Stimulated activated effector memory CD8-positive, alpha-beta T cell treated with anti-CD3 and anti-CD28 coated beads, Interleukin-12 subunit alpha, Interleukin-12 subunit beta, amount 100 ng/mL, for 72 hours (primary cell): Measurements from ENCODE around the gene POLA1.

Experiments
- ATAC-seq: fragments of 150-1000 bp; cut with Tn5 transposase; 2 replicates; pipeline ENCODE4 v1.10.0; 2021
- DNase-seq, 2 donors: peaks; one replicate each; pipeline ENCODE4 v3.0.0; 2021 to 2022; ENCODE audit warnings: low spot score in 2 of 2
- H3K27ac Mint-ChIP-seq: one replicate; pipeline ENCODE4 v1.8.0; 2022; ENCODE audit warnings: mild to moderate bottlenecking, mixed read lengths
- H3K36me3 Mint-ChIP-seq: one replicate; pipeline ENCODE4 v1.8.0; 2022; ENCODE audit warnings: mild to moderate bottlenecking, mixed read lengths
- H3K4me1 Mint-ChIP-seq: one replicate; pipeline ENCODE4 v1.8.0; 2022; ENCODE audit warnings: mixed read lengths
- H3K4me3 Mint-ChIP-seq: one replicate; pipeline ENCODE4 v1.8.0; 2022; ENCODE audit warnings: mild to moderate bottlenecking, mixed read lengths
- H3K9me3 Mint-ChIP-seq: one replicate; pipeline ENCODE4 v1.8.0; 2022; ENCODE audit warnings: mixed read lengths

POLA1 gene

GRCh38 chrX:24993879-24994278 is 300.2 kb downstream of the POLA1 start:
- no peaks in the 10 kb centered on the region for H3K9me3 Mint-ChIP-seq
- DNase-seq, result no peak
- no peak overlapping the region for H3K27ac Mint-ChIP-seq
- ATAC-seq, result no peak
- no peaks in the 10 kb centered on the region for H3K4me1 Mint-ChIP-seq
- no peak overlapping the region for H3K4me3 Mint-ChIP-seq
- peaks cover 6% of the 10 kb centered on the region for H3K36me3 Mint-ChIP-seq

DNA sequence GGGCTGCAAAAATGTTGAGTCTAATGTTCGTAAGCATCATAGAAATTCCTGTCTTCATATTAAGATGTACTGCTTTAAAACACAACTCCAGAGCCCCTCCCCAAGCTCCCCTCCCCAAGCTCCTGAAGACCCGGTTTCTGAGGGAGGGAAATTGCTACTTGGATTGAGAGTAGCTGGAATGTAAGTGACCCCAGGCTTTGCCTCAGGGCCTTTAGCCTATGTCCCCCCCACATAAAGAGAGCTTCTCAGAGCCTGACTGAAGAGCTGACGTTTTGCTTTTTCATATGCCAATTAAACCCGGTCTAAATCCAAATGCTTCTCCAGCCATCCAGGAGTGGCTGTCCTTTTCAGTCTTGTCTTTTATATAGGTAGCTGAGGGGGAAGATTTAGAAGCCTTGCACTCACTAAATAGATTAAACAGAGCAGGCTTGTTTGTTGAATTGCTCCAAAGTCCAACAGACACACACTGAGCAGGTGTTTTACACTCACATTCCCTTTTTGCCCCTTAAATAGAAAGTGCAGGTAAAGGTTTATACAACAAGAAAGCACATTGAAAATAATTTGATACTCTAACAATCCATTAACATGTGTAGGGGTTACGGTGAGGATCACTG is 302.5 kb downstream of the POLA1 start:
- no peak for DNase-seq
- no peak for ATAC-seq
- H3K27ac Mint-ChIP-seq, result no peak overlapping the region
- no peaks in the 10 kb centered on the region for H3K9me3 Mint-ChIP-seq
- no peaks in the 10 kb centered on the region for H3K4me1 Mint-ChIP-seq
- H3K36me3 Mint-ChIP-seq, result peaks cover 11% of the 10 kb centered on the region
- H3K4me3 Mint-ChIP-seq, result no peak overlapping the region

- Mint-ChIP-seq H3K36me3 (peaks cover 23% of the 10 kb centered on the region), H3K27ac (no peak overlapping the region), H3K9me3 (no peaks in the 10 kb centered on the region), H3K4me1 (peaks cover 12% of the 10 kb centered on the region), H3K4me3 (no peak overlapping the region)
- DNase-seq, result no peak
- ATAC-seq, result no peak
Observed at GRCh38 chrX:24999511-24999910, 305.8 kb downstream of the POLA1 start.

DNA sequence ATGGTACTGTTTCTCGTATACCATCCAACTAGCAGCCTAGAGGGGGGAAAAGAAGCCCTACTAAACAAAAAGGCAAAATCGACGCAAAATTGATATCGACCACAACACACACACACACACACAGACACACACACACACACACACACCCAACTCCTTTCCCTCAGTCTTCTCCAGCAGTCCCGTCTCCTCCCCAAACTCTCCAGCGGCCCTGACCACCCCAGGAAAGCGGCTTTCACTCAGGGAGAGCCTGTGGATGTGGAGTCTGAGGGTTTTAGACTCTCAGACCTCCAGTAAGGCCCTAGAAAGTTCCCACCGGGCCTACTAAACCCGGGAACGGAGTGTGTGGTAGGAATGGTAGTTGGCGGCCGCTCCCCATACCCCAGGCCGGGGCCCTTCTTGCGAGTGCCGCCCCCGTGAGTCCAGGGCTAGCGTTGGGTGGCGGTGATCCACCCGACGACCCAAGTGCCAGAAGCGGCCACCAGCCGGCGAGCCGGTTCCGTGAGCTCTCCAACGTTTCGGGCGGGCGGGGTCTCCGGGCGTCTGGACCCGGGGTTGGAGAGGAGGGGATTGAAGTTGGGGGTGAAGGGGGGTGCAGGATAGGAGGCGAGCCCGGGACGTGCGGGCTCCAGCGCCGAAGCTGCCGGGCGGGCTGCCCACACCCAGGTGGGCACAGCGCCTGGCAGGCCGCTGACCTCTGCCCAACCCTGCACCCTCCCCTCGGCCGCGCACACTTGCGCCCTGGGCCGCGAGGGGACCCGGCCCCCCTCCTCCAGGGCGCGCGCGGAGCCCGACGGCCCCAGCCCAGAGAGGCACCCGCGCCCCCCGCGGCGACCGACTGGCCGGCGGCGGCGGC is 308.3 kb downstream of the POLA1 start:
- Mint-ChIP-seq H3K4me3 (no peak overlapping the region), H3K4me1 (peaks cover 25% of the 10 kb centered on the region), H3K27ac (no peak overlapping the region), H3K9me3 (no peaks in the 10 kb centered on the region), H3K36me3 (peaks cover 16% of the 10 kb centered on the region)
- no peak for ATAC-seq
- DNase-seq, result no peak

- DNase-seq (no peak), ATAC-seq (no peak)
- H3K4me3 Mint-ChIP-seq, result peak overlapping the region; percentile 59
- H3K27ac Mint-ChIP-seq, result no peak overlapping the region
- H3K4me1 Mint-ChIP-seq, result peaks cover 25% of the 10 kb centered on the region
- peaks cover 16% of the 10 kb centered on the region for H3K36me3 Mint-ChIP-seq
- H3K9me3 Mint-ChIP-seq, result no peaks in the 10 kb centered on the region
Observed at GRCh38 chrX:25002661-25003020, 308.9 kb downstream of the POLA1 start.

- peaks cover 25% of the 10 kb centered on the region for H3K4me1 Mint-ChIP-seq
- H3K9me3 Mint-ChIP-seq, result no peaks in the 10 kb centered on the region
- H3K27ac Mint-ChIP-seq, result no peak overlapping the region
- peak overlapping the region; percentile 59 for H3K4me3 Mint-ChIP-seq
- no peak for ATAC-seq
- H3K36me3 Mint-ChIP-seq, result peaks cover 16% of the 10 kb centered on the region
- no peak for DNase-seq
Observed at GRCh38 chrX:25003066-25003849, 309.5 kb downstream of the POLA1 start.

DNA sequence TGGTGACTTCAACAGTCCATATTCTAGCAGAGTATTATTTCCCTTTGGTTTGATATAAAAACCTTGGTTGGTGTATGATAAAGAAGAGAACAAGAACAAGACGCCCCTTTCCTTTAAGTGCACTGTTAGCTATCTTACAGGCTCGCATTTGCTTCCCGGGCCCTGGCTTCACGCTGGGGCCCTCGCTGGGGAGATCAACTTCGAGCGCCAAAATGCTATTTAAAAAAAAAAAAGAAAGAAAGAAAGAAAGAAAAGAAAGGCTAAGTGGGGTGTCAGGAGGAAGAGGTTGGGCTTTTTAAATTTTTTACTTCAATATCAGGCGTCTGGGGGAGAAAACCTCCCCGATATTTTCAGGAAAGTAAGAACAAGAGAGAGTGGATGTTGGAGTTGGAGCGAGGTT is 310.3 kb downstream of the POLA1 start:
- no peaks in the 10 kb centered on the region for H3K9me3 Mint-ChIP-seq
- H3K4me1 Mint-ChIP-seq, result peaks cover 25% of the 10 kb centered on the region
- no peak overlapping the region for H3K27ac Mint-ChIP-seq
- H3K36me3 Mint-ChIP-seq, result peaks cover 16% of the 10 kb centered on the region
- ATAC-seq (no peak), DNase-seq (no peak)
- H3K4me3 Mint-ChIP-seq, result peak overlapping the region; percentile 37

GRCh38 chrX:25004485-25005032 is 310.8 kb downstream of the POLA1 start:
- Mint-ChIP-seq H3K36me3 (peaks cover 16% of the 10 kb centered on the region), H3K9me3 (no peaks in the 10 kb centered on the region), H3K4me1 (peaks cover 25% of the 10 kb centered on the region), H3K27ac (no peak overlapping the region), H3K4me3 (peak overlapping the region; percentile 37)
- ATAC-seq (no peak), DNase-seq (no peak)

- Mint-ChIP-seq H3K27ac (no peak overlapping the region), H3K4me3 (no peak overlapping the region), H3K9me3 (no peaks in the 10 kb centered on the region), H3K36me3 (peaks cover 16% of the 10 kb centered on the region), H3K4me1 (peaks cover 25% of the 10 kb centered on the region)
- ATAC-seq (no peak), DNase-seq (no peak)
Observed at GRCh38 chrX:25005034-25005381, 311.3 kb downstream of the POLA1 start.

DNA sequence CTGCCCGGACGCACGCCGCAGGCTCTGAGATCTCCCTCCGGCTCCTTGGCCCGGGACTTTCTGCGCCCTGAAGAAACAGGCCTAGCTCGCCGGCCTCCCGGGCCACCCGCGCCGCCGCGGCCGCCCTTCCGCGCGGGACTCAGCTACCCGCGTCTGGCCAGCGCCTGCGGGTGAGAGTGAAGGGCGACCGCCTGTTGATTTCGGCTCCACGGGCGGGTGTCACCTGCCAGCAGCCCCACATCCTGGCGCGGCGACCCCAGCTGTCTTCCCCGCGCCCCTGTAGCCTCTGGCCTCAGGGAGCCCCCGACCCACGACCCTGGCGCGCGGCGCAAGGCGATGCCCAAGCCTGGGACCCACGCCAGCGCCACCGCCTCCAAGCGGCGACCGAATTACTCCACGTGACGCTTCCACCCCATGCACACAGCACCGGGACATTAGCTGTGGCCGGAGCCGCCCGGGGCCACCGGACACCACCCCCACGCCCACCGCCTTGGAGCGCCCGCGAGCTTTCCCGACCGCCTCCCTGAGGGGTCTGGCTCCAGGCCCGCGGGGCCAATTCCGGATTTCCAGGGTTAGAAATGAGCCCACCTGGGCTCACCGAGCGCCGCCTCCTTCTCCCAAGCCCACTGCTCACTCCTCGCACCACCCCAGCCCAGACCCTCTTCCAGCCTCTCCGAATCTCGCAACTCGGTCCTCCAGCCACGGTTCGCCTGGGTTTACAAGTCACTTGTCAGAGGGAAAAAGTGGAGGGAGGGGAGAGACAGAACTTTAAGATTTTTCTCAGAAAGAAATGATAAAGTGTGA is 311.9 kb downstream of the POLA1 start:
- DNase-seq (no peak), ATAC-seq (no peak)
- no peak overlapping the region for H3K4me3 Mint-ChIP-seq
- H3K27ac Mint-ChIP-seq, result no peak overlapping the region
- no peaks in the 10 kb centered on the region for H3K9me3 Mint-ChIP-seq
- H3K4me1 Mint-ChIP-seq, result peaks cover 27% of the 10 kb centered on the region
- H3K36me3 Mint-ChIP-seq, result peaks cover 16% of the 10 kb centered on the region

DNA sequence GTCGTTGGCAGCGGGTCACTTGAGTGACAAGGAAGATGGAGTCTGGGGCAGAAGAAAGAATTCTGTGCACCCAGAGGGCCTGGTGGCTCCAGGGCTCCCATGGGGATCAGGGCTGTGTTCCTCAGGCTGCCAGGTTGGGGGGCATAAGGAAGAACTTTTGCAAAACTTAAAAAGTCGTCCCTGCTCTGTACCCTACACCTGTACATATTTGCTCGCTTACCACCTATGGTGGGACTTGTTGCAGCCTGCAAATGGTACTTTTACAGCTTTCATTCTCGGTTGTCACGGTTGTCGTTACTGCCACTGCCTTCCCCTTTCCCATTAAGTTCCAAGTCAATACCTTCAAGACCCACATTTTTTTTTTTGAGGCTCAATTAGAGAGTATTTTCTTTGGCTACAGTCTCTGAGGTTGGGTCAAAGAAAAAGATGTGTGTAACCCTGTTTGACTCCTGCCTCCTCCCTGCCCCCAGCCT is 312.9 kb downstream of the POLA1 start:
- Mint-ChIP-seq H3K27ac (no peak overlapping the region), H3K4me1 (peaks cover 30% of the 10 kb centered on the region), H3K9me3 (no peaks in the 10 kb centered on the region), H3K4me3 (no peak overlapping the region), H3K36me3 (peaks cover 12% of the 10 kb centered on the region)
- DNase-seq (no peak), ATAC-seq (no peak)

GRCh38 chrX:25007059-25008053 is 313.6 kb downstream of the POLA1 start:
- DNase-seq, result no peak
- Mint-ChIP-seq H3K9me3 (no peaks in the 10 kb centered on the region), H3K36me3 (peaks cover 12% of the 10 kb centered on the region), H3K27ac (no peak overlapping the region), H3K4me1 (peaks cover 30% of the 10 kb centered on the region), H3K4me3 (no peak overlapping the region)
- ATAC-seq, result no peak

DNA sequence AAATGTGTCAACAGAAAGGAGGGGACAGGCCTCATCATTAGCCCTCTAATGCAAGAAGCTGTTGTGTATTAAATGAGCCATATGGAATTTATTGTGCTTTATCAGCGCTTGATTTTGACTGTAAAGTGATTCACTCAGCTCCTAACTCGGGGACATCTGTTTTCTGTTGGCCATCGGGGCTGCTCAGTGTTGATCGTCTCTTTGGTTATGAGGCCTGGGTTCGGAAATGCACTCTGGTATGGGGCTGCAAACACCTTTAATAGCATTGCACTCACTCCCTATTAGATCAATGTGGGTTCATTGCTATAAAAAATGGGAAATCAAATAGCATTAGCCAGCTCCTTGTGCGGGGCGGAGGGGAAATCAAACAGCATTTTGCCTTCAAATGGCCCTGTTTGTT is 315.7 kb downstream of the POLA1 start:
- H3K27ac Mint-ChIP-seq, result no peak overlapping the region
- peaks cover 19% of the 10 kb centered on the region for H3K4me1 Mint-ChIP-seq
- no peak overlapping the region for H3K4me3 Mint-ChIP-seq
- DNase-seq, result no peak
- H3K36me3 Mint-ChIP-seq, result no peaks in the 10 kb centered on the region
- no peaks in the 10 kb centered on the region for H3K9me3 Mint-ChIP-seq
- ATAC-seq, result no peak
